ENCODE results near the gene SSX7.
"Not testable (repeated sequence)": the region's sequence is repeated elsewhere in the genome, so short reads cannot be mapped to it uniquely, and the experiment has no call there.

Gene SSX7

GRCh38 chrX:52654800-52655199 is at the start of gene SSX7:
Gene SSX7 (minus strand): TSS chrX:52654900. CDS start chrX:52653472, 1,428 bp downstream.
- DNase-seq: not testable (repeated sequence)

- DNase-seq: not testable (repeated sequence)
These were observed 37.3 kb upstream of the SSX7 start for GRCh38 chrX:52692034-52692433.

- not testable (repeated sequence) for DNase-seq
These were observed 7.5 kb upstream of the SSX7 start for GRCh38 chrX:52662218-52662617.

GRCh38 chrX:52655475-52655874 is 775 bp upstream of the SSX7 start:
- DNase-seq: not testable (repeated sequence)

GRCh38 chrX:52650676-52651075 is 4.0 kb downstream of the SSX7 start:
- not testable (repeated sequence) for DNase-seq

GRCh38 chrX:52648956-52649355 is 5.7 kb downstream of the SSX7 start:
- not testable (repeated sequence) for DNase-seq

- not testable (repeated sequence) for DNase-seq
These were observed 26.2 kb downstream of the SSX7 start for GRCh38 chrX:52628483-52628882.

- DNase-seq: not testable (repeated sequence)
These were observed 34.0 kb downstream of the SSX7 start for GRCh38 chrX:52620661-52621060.

- no peak for DNase-seq
These were observed 45.7 kb downstream of the SSX7 start for GRCh38 chrX:52608961-52609360.

GRCh38 chrX:52603151-52603550 is 51.5 kb downstream of the SSX7 start:
- not testable (repeated sequence) for DNase-seq

GRCh38 chrX:52598886-52599285 is 55.8 kb downstream of the SSX7 start:
- DNase-seq: no peak

- DNase-seq: no peak
These were observed 60.0 kb downstream of the SSX7 start for GRCh38 chrX:52594658-52595057.

Data from DMS79 treated with DMSO at 0.1 percent for 48 hours (cell line).